Measurements from ENCODE around the gene SH3RF1.
A peak's percentile ranks its signal among the peaks of the same experiment; 100 is the strongest.

Gene SH3RF1

GRCh38 chr4:169251291-169252235, 19.2 kb downstream of the SH3RF1 start:
- no peak for DNase-seq (ENCODE audit: low spot score)

- DNase-seq (ENCODE audit: low spot score): no peak
Measured at GRCh38 chr4:169250796-169251195, 20.0 kb downstream of the SH3RF1 start.

- no peak for DNase-seq (ENCODE audit: low spot score)
Measured at GRCh38 chr4:169249999-169250398, 20.8 kb downstream of the SH3RF1 start.

DNA sequence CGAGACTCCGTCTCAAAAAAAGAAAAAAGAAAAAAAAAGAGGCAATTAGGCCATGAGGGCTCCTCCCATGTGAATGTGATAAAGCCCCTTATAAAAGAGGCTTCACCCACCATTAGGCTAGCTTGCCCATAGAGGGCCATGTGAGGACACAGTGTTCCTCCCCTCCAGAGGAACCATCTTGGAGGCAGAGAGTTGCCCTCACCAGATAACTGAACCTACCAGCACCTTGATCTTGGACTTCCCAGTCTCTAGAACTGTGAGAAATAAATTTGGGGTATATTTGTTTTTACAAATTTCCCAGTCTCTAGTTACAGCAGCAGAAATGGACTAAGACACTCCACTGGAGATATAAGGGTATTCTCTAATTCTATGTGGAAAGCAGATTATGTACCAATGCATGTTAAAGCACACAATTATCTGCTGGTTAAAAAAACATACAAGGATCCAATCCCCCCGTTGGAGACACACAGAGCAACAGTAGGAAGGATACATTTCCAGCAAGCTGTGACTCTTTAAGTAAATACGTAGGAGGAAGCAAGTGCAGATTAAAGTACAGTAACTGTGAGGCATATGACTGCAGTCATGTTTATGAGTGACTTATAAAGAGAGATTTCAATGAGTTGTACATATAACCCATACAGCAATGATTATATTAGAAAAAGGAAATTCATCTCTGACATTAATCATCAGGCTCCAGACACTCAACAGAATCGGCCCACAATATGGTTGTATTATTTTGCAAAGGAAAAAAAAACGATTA, 21.4 kb downstream of the SH3RF1 start:
- DNase-seq (ENCODE audit: low spot score): no peak

DNA sequence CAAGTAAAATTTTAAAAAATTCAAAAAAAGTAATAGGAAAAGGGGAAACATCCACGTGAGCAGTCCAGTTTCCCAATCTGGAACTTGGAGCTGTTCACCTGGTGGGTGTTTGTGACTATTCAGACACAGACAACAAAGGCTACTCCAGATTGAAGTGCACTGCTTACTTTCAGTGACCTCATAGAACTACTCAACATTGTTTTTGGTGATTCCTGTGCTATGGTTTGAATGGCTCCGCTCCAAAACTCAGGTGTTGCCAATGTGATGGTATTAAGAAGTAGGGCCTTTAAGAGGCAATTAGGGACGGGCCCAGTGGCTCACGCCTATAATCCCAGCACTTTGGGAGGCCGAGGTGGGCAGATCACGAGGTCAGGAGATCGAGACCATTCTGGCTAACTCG, 22.1 kb downstream of the SH3RF1 start:
- no peak for DNase-seq (ENCODE audit: low spot score)

DNA sequence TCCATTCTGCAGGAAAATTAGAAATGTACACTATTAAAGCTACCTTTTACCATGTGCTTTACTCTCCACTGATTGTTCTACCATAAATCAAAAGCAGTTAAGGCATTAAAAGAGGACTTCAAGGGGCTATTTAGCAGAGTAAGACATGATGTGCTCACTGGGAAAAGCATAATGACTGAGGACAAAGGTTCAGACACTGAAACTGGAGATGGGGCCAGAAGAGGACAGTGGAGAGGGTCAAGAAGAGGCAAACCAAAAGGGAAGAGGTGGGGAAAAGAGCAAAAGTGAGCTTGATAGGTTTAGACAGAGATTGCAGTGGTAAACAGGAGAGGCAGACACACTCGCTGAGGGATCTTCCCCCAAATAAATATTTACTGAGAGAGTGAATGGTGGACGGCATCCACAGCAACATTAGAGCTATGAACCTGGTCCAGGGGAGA, 23.8 kb downstream of the SH3RF1 start:
- DNase-seq (ENCODE audit: low spot score): no peak

DNA sequence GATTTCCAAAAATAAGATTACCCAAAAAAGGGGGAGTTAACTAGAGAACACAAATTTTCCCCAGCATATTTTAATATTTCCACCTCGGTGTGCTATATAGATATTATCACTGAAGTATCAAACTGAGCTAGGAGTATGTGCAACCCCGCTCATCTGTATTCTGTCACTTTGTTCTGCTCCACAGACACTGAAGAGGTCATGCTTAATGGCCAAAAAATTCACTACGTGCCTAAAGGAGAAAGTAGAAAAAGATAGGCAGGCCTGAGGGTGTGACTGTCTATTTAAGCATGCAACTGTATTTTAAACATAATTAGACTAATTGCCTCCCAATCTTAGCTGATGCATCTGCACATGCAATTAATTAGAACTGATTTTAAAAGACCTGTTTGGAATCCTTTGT, 24.5 kb downstream of the SH3RF1 start:
- DNase-seq (ENCODE audit: low spot score): no peak

DNA sequence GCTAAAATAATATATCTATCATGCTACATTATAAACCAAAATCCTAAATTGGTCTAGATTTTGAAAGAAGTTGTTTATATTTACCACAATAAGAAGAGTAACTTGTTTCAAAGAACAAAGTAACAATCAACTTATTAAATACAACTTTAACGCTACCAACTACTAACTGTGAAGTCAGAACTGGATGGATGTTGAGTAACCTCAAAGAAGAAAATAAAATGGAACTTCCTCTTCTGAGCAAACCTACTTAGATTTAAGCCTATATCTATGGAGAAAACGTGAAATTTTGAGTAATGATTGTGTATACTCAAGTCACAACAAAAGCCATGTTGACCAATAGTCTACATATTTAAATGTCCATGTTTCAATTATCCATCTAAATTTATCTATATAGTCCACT, 25.7 kb downstream of the SH3RF1 start:
- no peak for DNase-seq (ENCODE audit: low spot score)

- DNase-seq (ENCODE audit: low spot score): no peak
Measured at GRCh38 chr4:169243825-169244609, 26.7 kb downstream of the SH3RF1 start.

- no peak for DNase-seq (ENCODE audit: low spot score)
Measured at GRCh38 chr4:169241464-169241863, 29.3 kb downstream of the SH3RF1 start.

DNA sequence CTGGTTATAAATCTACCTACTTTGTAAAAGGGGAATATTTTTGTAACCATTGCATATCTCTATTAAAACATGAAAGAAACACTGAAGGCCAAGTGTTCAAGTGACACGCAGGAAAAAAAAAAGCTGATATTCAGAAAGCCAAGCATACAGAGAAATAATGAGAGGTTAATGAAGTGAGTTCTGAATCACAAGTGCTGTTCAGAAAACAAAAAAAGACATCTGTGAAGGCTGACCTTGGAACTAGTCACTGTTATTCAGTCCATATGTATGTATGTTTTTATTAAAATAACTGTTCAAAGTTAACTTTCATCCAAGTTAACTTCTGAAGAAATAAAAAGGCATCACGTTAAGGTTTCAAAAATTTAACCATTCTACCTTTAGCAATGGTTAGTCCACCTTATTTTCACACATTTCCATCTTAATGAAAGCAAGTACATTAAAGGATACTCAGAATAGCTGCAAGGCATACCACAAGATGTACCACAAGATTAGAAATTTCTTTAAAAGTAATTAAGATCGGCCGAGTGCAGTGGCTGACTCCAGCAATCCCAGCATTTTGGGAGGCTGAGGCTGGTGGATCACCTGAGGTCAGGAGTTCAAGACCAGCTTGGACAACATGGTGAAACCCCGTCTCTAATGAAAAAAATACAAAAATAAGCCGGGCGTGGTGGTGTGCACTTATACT, 31.4 kb downstream of the SH3RF1 start:
- no peak for DNase-seq (ENCODE audit: low spot score)

GRCh38 chr4:169238445-169238844, 32.3 kb downstream of the SH3RF1 start:
- no peak for DNase-seq (ENCODE audit: low spot score)

- no peak for DNase-seq (ENCODE audit: low spot score)
Measured at GRCh38 chr4:169236873-169237626, 33.7 kb downstream of the SH3RF1 start.

GRCh38 chr4:169236078-169236477, 34.7 kb downstream of the SH3RF1 start:
- DNase-seq (ENCODE audit: low spot score): no peak

- DNase-seq (ENCODE audit: low spot score): no peak
Measured at GRCh38 chr4:169234137-169234855, 36.5 kb downstream of the SH3RF1 start.

DNA sequence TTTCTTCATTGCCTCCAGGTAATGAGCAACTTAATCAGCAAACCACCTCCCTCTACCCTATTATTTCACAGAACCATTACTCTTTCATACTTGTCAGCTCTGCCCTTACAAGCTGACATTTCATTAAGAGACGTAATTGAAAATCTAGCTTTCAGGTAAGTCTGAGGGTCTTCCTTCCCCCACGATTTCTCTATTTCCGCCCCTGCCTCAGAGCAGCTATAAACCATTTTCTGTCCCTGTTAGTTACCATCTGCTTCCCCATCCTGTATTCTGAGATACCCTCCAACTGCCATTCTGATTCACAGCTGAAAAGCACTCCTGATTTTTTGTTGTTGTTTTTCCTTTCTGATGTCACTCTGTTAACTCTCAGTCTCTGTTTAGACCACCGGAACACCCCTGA, 37.1 kb downstream of the SH3RF1 start:
- DNase-seq (ENCODE audit: low spot score): no peak

DNA sequence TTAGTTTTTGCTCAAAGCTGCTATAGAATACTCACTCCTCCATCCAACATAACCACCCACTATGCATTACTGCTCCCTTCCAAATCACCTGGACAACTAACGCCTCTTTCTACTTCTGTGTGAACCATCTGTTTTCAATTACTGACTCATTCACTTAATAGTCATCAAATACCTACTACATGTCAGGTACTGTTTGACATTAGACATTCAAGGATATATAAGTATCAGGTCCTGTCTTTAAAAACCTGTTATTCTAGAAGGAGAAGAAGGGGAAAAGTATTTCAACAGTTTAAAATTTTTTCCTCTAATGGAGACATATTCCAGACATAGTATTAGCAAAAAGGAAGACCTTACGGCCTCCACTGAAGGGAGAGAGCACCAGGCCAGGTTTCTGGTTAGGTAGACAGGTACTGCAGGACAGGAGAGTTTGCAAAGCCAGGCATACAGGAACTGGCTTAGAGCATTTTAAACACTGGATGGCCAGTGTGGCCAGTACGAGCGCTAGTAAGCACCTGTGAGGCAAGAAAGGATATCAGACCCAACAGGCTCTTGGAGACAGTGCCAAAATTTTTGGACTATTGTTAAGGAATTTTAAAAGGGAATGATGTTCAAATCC, 39.0 kb downstream of the SH3RF1 start:
- DNase-seq (ENCODE audit: low spot score): no peak

- peak; percentile 71 for DNase-seq (ENCODE audit: low spot score)
Measured at GRCh38 chr4:169229571-169230028, 41.2 kb downstream of the SH3RF1 start.

- no peak for DNase-seq (ENCODE audit: low spot score)
Measured at GRCh38 chr4:169228076-169228475, 42.7 kb downstream of the SH3RF1 start.

GRCh38 chr4:169226565-169226964, 44.2 kb downstream of the SH3RF1 start:
- DNase-seq (ENCODE audit: low spot score): no peak
